ENCODE measurements around the gene SASS6.
A peak's percentile ranks its signal among the peaks of the same experiment; 100 is the strongest.
"Not testable (repeated sequence)": the region's sequence is repeated elsewhere in the genome, so short reads cannot be mapped to it uniquely, and the experiment has no call there.

The SASS6 gene

DNA sequence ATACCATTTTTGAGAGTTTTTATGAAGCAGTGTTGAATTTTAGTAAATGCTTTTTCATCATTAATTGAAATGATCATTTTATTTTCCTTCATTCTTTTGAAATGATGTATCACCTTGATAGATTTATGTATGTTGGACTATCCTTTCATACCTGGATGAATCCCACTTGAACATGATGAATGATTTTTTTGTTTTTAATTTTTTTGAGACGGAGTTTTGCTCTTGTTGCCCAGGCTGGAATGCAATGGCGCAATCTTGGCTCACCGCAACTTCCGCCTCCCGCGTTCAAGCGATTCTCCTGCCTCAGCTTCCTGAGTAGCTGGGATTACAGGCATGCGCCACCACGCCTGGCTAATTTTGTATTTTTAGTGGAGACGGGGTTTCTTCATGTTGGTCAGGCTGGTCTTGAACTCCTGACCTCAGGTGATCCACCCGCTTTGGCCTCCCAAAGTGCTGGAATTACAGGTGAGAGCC lies 85.5 kb downstream of the SASS6 start:
- DNase-seq (ENCODE audit: low spot score), result not testable (repeated sequence)

DNA sequence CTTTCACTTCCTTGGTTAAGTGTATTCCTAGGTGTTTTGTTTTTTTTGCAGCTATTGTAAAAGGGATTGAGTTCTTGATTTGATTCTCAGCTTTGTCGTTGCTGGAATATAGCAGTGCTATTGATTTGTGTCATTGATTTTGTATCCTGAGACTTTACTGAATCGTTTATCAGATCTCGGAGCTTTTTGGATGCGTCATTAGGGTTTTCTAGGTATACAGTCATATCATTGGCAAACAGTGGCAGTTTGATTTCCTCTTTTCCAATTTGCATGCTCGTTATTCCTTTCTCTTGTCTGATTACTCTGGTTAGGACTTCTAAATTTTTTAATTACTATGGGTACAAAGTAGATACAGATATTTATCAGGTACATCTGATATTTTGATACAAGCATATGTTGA lies 87.5 kb downstream of the SASS6 start:
- DNase-seq (ENCODE audit: low spot score), result no peak

DNA sequence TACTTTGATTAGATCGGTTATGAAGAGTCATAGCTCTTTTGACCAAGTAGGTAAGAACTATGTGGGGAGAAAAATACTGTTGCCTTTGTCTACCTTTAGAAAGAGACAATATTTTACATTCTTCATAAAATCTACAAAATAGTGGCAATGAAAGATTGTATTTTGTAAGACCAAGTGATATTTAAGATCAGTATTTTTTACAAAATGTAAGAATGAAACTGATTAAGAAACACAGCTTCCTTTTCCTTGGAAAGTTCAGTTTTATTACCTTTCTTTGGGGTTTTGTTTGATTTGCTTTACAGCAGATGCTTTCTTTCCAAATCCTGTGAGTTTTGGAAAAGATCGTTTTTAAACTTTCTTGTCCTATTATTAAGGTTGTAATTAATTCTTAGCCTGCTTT lies 93.1 kb downstream of the SASS6 start:
- no peak for DNase-seq (ENCODE audit: low spot score)

DNA sequence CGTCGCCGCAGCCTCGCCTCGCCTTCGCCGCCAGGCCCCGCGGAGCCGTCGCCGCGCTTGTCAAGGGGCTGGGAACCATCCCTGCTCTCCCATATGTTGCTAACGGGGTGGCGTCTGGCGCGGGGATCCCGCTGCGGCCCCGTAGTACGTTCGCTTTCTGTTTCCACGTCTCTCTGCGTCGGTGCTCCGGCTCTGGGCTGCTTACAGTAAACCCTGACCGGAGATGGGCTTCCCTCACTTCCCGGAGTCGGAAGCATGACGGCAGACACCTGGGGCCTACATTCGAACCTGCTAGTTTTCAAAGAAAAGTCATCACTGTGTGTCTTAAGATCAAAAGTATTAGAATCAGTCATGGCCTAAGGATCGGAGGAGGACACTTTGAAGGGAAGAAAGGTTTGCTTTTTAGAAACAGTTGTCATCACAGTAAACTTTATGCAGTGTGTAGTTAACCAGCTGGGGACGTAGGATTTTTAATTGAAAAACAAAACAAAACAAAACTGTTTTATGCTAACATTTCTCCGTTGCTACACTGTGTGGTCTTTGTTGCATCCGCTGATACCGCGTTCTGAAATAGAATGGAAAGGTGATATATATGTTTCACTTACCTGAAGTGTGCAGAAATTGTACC lies 94.0 kb downstream of the SASS6 start:
- peak; percentile 77 for DNase-seq (ENCODE audit: low spot score)

DNA sequence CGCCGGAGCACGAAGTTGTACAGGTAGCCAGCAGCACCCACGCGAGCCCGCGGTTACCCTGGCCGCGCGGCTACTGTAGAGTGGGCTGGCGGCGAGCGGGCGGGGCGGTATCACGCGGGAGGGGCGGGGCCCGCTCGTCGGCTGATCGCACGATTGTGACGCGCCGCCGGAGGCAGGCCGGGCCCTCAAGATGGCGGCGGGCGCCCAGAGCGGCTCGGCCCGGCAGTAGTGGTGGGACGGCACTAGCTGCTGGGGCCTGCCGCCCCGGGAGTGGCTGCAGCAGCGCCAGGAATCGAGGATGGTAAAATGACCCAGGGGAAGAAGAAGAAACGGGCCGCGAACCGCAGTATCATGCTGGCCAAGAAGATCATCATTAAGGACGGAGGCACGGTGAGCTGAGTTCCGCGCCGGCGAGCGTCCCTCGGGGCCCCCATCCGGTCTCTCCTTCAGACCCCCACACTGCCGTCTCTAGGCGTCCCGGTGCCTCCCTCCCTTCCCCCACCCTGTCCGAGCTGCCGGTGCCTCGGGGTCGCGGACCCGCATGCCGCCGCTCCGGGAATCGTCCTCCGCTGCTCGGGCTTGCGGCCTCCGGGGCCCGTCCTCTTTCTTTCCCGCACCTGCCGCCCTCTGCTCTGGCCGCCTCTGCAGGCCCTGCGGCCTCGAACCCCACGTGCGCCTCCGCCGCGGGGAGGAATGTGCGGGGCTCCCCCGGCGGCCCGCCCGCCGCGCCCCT lies 94.6 kb downstream of the SASS6 start:
- DNase-seq (ENCODE audit: low spot score), result peak; percentile 80

DNA sequence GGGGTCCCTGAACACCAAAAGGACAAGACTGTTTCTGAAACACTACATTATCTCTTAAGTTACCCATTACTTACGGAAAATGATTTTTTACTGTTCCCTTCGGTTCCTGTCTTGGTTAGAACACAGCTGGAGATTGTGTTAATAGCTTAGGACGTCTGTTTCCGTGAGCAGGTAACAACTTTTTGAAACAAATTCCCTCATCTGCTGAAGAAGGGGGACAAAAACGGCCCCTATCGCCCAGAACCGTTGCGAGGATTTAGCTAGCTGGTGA lies 95.1 kb downstream of the SASS6 start:
- no peak for DNase-seq (ENCODE audit: low spot score)

DNA sequence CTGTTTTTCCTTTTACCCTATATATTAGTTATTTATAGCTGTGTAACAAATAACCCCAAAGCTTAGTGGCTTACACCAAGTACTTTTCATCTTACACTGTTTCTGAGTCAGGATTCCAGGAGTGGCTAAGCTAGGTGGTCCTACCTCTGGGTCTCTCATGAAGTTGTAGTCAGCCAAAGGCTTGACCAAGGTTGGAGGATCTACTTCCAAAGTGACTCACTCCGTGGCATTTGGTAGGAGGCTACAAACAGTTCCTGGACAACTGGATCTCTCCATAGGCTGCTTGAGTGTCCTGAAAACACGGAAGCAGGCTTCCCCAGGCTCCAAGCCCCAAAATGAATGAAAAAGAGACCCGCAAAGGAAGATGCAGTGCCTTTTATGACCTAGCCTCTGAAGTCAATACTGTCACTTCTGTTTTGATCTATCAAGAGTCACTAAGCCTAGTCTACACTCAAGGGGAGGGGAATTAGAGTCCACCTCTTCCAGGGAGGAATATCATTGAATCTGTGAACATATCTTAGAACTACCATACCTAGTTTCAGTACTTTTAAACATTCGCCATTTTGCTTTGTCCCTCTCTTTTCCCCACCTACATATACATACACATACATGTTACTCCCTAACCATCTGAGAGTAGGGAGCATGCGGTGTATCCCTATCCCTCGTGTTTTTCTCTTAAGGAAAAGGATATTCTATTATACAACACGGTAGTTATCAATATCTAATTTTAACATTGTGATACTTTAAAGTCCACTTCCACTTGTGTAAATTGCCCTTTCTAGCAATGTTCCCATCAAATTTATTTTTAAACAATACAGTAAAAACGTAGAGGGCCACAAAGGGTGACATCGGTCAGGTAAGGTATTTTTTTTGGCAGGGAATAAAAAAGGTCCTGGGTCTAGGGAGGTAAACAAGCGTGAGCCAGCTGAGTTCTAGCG lies 95.7 kb downstream of the SASS6 start:
- peak; percentile 33 for DNase-seq (ENCODE audit: low spot score)

DNA sequence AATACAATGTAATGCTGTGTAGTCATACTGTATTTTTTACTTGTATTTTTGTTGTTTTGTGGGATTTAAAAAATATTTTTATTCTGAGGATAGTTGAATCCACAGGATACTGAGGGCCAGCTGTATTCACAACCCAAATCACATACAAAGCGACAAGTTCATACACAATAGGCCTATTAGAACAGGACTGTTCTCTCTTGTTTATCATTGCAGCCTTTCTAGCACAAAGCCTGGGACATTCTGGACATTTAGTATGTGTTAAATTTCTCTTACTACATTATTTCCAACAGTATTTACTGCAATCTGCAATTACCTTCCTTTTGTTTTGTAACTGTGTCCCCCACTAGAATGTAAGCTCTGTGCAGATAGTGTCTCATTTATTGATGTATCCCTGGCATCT lies 97.5 kb downstream of the SASS6 start:
- DNase-seq (ENCODE audit: low spot score), result no peak

DNA sequence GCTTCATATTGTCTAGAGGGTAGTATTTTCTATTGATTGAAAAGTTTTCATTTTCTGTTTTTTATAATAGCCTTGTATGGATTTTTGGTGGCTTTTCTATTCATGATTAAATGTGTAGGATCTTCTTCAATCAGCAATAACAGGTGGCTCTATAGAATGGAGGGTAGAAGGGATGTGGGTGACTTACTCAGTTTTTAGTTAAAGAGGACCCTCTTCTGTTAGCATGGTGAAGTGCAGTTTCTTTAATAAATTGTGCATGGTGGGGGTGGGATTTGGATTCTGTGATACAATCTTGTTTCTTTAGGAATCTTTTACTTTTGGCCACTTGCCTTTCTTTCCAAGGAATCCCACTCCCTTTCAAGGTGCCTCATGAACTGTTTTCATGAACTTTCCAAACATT lies 98.3 kb downstream of the SASS6 start:
- peak; percentile 11 for DNase-seq (ENCODE audit: low spot score)

All from SW480 (cell line).